ENCODE results near the gene HDAC4.

DNA sequence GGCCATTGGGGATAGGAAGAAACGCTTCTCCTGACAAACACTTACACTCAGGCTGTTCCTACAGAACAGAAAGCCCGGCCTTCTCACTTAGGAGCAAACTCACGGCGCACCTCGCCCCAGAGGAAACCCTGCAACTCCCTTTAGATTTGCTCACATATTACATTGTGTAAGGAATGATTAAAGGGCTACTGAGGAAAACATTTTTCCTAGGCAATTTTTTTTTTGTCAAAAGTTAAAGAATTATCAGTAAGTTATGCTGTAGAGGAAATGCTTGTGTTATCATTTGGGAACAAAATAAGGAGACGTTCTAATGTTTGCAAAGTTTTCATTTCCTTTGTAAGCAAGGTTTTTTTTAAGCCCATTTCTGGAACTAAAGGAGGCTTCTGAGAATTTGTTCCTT lies 264.1 kb downstream of the HDAC4 start:
- TF ChIP-seq POLR2A (IDR thresholded peaks at IDR 0.05), result no peak
- TF ChIP-seq, protein P1, sequence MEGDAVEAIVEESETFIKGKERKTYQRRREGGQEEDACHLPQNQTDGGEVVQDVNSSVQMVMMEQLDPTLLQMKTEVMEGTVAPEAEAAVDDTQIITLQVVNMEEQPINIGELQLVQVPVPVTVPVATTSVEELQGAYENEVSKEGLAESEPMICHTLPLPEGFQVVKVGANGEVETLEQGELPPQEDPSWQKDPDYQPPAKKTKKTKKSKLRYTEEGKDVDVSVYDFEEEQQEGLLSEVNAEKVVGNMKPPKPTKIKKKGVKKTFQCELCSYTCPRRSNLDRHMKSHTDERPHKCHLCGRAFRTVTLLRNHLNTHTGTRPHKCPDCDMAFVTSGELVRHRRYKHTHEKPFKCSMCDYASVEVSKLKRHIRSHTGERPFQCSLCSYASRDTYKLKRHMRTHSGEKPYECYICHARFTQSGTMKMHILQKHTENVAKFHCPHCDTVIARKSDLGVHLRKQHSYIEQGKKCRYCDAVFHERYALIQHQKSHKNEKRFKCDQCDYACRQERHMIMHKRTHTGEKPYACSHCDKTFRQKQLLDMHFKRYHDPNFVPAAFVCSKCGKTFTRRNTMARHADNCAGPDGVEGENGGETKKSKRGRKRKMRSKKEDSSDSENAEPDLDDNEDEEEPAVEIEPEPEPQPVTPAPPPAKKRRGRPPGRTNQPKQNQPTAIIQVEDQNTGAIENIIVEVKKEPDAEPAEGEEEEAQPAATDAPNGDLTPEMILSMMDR (IDR thresholded peaks at IDR 0.05), result no peak
